AG09319 (cell line): ENCODE measurements around the gene ZBTB21.

ENCODE experiments used
- DNase-seq: peaks from one replicate; pipeline ENCODE4 v3.0.0-alpha.2; 2010; ENCODE audit warnings: low read depth; ENCODE audit errors: extremely low read depth
- CTCF ChIP-seq: IDR thresholded peaks from 2 replicates; pipeline ENCODE4 v1.5.1; 2011; ENCODE audit warnings: low read depth, mild to moderate bottlenecking, inconsistent platforms, low read length, moderate library complexity

ZBTB21 gene

GRCh38 chr21:41966872-41967621 is 43.1 kb downstream of the ZBTB21 start:
- no peak for DNase-seq
- TF ChIP-seq CTCF, result no peak

- no peak for DNase-seq
- TF ChIP-seq CTCF, result no peak
These were observed 43.9 kb downstream of the ZBTB21 start for GRCh38 chr21:41966041-41966833.

GRCh38 chr21:41965461-41966013 is 44.6 kb downstream of the ZBTB21 start:
- DNase-seq, result no peak

GRCh38 chr21:41965045-41965444 is 45.1 kb downstream of the ZBTB21 start:
- DNase-seq, result no peak
- TF ChIP-seq CTCF, result no peak

More at GRCh38 chr21:41965461-41966013, 44.6 kb downstream of the ZBTB21 start:
- TF ChIP-seq CTCF, result no peak

- no peak for TF ChIP-seq CTCF
- DNase-seq, result no peak
These were observed 46.0 kb downstream of the ZBTB21 start for GRCh38 chr21:41964171-41964570.

GRCh38 chr21:41962425-41962966 is 47.7 kb downstream of the ZBTB21 start:
- no peak for TF ChIP-seq CTCF
- DNase-seq, result no peak

- TF ChIP-seq CTCF, result no peak
- no peak for DNase-seq
These were observed 48.4 kb downstream of the ZBTB21 start for GRCh38 chr21:41961753-41962152.
